Iris pigment epithelial cell (primary cell): ENCODE results near the gene CCDC66.
A peak's percentile ranks its signal among the peaks of the same experiment; 100 is the strongest.

Experiments used
- DNase-seq: peaks from one replicate; pipeline ENCODE4 v3.0.0-alpha.2; 2011; ENCODE audit warnings: low read depth

Gene CCDC66

GRCh38 chr3:56622381-56622780 is 65.4 kb downstream of the CCDC66 start:
- no peak for DNase-seq

GRCh38 chr3:56624725-56625124 is 67.8 kb downstream of the CCDC66 start:
- DNase-seq: peak; percentile 68

GRCh38 chr3:56629047-56629446 is 72.1 kb downstream of the CCDC66 start:
- DNase-seq: no peak

GRCh38 chr3:56629451-56629850 is 72.5 kb downstream of the CCDC66 start:
- no peak for DNase-seq

GRCh38 chr3:56630966-56631365 is 74.0 kb downstream of the CCDC66 start:
- DNase-seq: peak; percentile 18

- no peak for DNase-seq
Measured at GRCh38 chr3:56633181-56633580, 76.2 kb downstream of the CCDC66 start.

GRCh38 chr3:56633602-56634535 is 76.9 kb downstream of the CCDC66 start:
- DNase-seq: no peak

- no peak for DNase-seq
Measured at GRCh38 chr3:56645407-56645806, 88.4 kb downstream of the CCDC66 start.

GRCh38 chr3:56654460-56654859 is 97.5 kb downstream of the CCDC66 start:
- DNase-seq: no peak

- peak; percentile 15 for DNase-seq
Measured at GRCh38 chr3:56655709-56656108, 98.7 kb downstream of the CCDC66 start.

GRCh38 chr3:56664823-56665222 is 107.8 kb downstream of the CCDC66 start:
- no peak for DNase-seq

- peak; percentile 17 for DNase-seq
Measured at GRCh38 chr3:56667973-56668579, 111.1 kb downstream of the CCDC66 start.
